Measurements from ENCODE around the gene OSBPL1A.

- TF ChIP-seq TAF1 (IDR thresholded peaks at IDR 0.05; ENCODE audit: borderline replicate concordance, low read depth, low read length) (no peak), POLR2A (IDR thresholded peaks at IDR 0.05; ENCODE audit: low read depth, low read length) (no peak)
These were observed 101.3 kb downstream of the OSBPL1A start for GRCh38 chr18:24296276-24296675.
